Activated T-helper 1 cell treated with Interleukin-2 at 50 U/mL for 16 hours (primary cell): ENCODE results near the gene PSMB7.

ENCODE experiments used
- DNase-seq: peaks from one replicate; pipeline ENCODE4 v3.0.0-alpha.2; 2020; ENCODE audit warnings: low read depth

PSMB7 gene

GRCh38 chr9:124415102-124415851 lies at the start of gene PSMB7:
Gene PSMB7, minus strand, starts transcription at chr9:124415442. Its CDS starts 17 bp downstream, at chr9:124415425.
- DNase-seq = peak; percentile 95

GRCh38 chr9:124462739-124463138 lies 47.5 kb upstream of the PSMB7 start:
- DNase-seq = no peak

- no peak for DNase-seq
Observed at GRCh38 chr9:124458441-124458840, 43.2 kb upstream of the PSMB7 start.

- no peak for DNase-seq
Observed at GRCh38 chr9:124457887-124458431, 42.7 kb upstream of the PSMB7 start.

GRCh38 chr9:124457079-124457886 lies 42.0 kb upstream of the PSMB7 start:
- DNase-seq = no peak

- no peak for DNase-seq
Observed at GRCh38 chr9:124456341-124457078, 41.3 kb upstream of the PSMB7 start.

GRCh38 chr9:124455820-124456219 lies 40.6 kb upstream of the PSMB7 start:
- DNase-seq = no peak

- no peak for DNase-seq
Observed at GRCh38 chr9:124454791-124455443, 39.7 kb upstream of the PSMB7 start.

- no peak for DNase-seq
Observed at GRCh38 chr9:124454296-124454695, 39.1 kb upstream of the PSMB7 start.

GRCh38 chr9:124453586-124454191 lies 38.4 kb upstream of the PSMB7 start:
- no peak for DNase-seq

- DNase-seq = no peak
Observed at GRCh38 chr9:124452841-124453585, 37.8 kb upstream of the PSMB7 start.

GRCh38 chr9:124452326-124452725 lies 37.1 kb upstream of the PSMB7 start:
- DNase-seq = no peak

- DNase-seq = no peak
Observed at GRCh38 chr9:124450931-124451661, 35.9 kb upstream of the PSMB7 start.

- no peak for DNase-seq
Observed at GRCh38 chr9:124450241-124450924, 35.1 kb upstream of the PSMB7 start, which contains the start of gene ADGRD2. Gene ADGRD2, plus strand, starts transcription at chr9:124450451. Its CDS starts 1,216 bp downstream, at chr9:124451667.

GRCh38 chr9:124449381-124450151 lies 34.3 kb upstream of the PSMB7 start:
- no peak for DNase-seq

- DNase-seq = no peak
Observed at GRCh38 chr9:124448019-124448418, 32.8 kb upstream of the PSMB7 start.

- no peak for DNase-seq
Observed at GRCh38 chr9:124447297-124447661, 32.0 kb upstream of the PSMB7 start.

- no peak for DNase-seq
Observed at GRCh38 chr9:124444166-124444565, 28.9 kb upstream of the PSMB7 start.
